ENCODE measurements around the gene SYN1. TPM values are rescaled to one million over a fixed set of nuclear protein-coding genes. Genes with fewer than 3 reads are reported as not detected.
A peak's percentile ranks its signal among the peaks of the same experiment; 100 is the strongest.

Gene SYN1
- total RNA-seq, 1 experiment from 2014 or later: 0.38 TPM

DNA sequence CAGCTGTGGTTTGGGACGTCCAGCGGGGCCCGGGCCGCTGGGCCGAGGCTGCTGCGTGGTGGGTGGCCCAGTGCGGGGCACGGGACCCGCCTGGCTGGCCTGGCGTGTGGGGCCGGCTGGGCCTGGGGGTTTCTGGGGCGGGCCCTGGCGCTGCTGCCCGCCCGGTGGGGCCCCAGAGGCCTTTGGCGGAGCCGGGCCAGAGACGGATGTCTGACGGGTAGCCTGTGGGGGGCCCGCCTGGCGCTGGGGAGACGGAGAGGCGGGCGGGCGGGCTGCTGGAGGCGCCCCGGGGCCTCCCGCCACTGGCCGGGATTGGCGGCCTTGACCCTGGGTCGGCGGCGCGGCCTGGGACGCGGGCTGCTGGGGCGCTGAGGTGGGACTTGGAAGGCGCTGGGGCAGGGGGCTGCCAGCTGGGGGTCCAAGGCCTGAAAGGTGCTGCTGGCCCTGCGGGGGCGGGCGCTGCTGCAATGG is 45.5 kb downstream of the SYN1 start:
- DNase-seq (ENCODE audit: low spot score): no peak

DNA sequence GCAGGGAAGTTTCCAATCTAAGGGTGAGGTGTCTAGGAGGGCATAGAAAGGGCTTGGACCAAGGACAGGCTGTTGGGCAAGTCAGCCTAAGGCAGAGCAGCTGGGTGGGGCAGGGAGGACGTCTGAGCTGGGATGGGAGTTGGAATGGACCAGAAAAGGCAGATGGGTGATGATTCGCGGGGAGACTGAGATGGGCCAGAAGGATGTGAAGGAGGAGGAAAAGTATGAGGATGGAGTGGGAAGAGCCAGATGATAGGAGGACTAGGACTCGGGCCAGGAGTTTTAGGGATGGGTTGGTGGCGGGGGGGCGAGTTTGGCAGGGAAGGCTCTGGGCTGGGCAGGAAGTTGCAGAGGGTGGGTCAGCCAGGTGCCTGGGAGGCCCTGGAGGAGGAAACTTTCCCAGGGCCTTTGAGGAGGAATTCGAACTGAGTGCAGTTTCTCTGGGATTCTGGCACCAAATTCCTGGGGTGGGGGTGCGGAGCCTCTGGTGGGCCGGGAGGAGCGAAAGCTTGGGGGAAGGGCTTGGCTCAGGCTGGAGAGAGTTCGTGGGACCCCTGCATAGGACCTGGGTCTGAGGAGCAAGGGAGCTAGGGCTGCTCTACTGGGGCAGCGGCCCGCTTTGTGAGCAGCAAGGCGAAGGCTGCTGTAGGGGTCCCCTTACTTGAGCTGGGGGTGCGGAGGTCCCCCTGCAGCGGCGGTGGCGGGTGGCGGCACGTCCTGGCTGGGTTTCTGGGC is 46.1 kb downstream of the SYN1 start:
- peak; percentile 57 for DNase-seq (ENCODE audit: low spot score)

DNA sequence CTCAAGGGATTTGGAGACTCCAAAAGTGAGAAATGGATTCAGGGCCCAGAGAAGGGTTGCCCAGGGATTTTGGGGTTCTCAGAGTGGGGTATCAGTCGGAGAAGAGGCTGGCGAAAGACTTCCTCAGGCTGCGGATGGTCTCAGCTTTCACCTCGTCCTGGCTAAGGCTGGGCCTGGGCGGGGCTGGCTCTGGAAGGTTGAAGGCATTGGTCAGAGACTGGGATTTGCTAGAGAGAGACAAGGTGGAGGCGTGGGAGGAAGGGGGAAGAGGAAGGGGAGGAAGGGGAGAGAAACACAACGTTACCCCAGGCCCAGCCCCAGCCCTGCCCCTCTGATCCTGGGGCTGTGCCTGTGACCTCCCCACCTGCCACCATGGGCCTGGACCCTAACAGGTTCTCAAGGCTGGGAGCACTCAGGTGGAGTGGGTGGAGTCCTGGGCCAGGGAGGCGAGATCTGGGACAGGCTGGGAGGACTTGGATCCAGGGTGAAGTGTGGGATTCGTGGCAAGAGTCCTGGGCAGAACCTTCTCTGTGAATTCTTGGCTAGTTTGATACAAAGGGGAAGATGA is 46.8 kb downstream of the SYN1 start:
- DNase-seq (ENCODE audit: low spot score): no peak

DNA sequence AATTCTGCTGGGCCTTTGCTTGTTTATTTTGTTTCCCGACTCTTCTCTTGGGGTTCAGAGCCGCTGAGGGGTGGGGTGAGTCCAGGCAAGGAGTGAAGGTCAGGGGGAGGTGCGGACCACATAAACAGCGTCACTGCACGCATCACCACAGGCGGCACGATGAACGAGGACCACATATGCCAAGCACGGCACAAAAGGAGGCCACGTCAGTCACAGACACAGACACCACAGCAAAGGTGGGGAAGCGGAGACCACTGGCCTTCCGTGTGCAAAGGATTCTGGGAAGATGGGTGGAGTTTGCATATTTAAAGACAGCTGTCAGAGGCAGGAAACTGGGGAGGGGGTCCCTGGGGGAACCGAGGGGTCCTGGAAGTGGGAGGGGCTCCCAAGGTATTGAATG is 47.8 kb downstream of the SYN1 start:
- DNase-seq (ENCODE audit: low spot score): no peak

GRCh38 chrX:47571215-47571614 is 48.4 kb downstream of the SYN1 start:
- DNase-seq (ENCODE audit: low spot score): no peak

- no peak for DNase-seq (ENCODE audit: low spot score)
Measured at GRCh38 chrX:47570794-47571193, 48.9 kb downstream of the SYN1 start.

- no peak for DNase-seq (ENCODE audit: low spot score)
Measured at GRCh38 chrX:47568656-47569295, 50.9 kb downstream of the SYN1 start.

DNA sequence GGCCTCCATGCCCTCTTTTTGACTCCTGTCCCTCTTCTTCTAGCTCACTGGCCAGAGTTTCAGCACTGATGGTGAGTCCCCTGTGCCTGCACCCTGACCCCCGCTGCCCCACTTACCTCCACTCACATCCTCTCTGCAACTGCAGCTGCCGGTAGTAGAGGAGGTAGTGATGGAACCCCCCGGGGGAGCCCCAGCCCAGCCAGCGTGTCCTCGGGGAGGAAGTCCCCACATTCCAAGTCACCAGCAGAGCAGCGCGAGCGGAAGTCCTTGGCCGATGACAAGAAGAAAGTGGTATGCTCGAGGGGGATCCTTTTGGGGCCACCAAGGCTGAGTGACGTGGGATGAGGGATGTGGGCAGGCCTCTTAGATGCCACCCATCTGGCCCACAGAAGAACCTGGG is 52.8 kb downstream of the SYN1 start:
- DNase-seq (ENCODE audit: low spot score): no peak

DNA sequence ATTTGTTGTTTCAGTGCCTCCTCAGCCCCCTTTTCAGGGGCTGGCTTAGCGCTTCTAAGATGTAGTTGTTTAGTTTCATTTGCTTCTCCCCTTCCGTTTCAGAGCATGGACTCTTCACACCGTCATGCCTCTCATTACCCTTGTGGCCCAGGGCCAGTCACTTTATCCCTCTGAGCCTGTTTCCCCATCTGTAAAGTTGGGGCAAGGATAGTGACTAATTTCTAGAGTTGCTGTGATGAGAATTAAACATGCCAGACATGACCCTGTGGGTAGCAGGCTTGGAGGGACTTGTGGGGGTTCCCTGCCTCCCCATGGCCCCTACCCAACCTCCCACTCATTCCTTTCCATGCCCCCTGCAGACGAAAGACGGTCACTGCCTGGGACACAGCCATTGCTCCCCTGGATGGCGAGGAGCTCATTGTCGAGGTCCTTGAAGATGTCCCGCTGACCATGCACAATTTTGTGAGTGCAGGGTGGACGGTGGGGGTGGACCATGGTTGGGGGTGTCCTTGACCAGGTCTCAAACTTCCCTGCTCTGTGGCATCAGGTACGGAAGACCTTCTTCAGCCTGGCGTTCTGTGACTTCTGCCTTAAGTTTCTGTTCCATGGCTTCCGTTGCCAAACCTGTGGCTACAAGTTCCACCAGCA is 55.1 kb downstream of the SYN1 start:
- no peak for DNase-seq (ENCODE audit: low spot score)

DNA sequence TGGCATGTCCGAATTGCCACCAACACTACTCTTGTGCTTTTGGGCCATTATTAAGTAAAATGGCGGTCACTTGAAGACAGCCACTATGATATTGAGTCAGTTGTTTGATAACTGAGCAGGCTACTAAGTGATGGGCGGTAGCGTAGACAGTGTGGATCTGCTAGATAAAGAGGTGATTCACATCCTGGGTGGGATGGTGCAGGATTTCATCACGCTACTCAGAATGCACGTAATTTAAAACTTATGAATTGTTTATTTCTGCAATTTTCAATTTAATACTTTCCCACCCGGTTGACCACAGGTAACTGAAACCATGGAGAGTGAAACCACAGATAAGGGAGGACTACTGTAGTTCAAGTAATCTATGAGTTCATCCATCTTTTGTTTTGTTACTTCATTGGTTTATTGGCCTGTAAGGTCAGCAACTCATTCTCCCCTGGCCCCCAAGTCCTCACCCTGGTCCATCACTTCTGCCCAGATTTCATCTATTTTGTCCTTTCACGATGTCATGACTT is 55.8 kb downstream of the SYN1 start:
- DNase-seq (ENCODE audit: low spot score): peak; percentile 54

DNA sequence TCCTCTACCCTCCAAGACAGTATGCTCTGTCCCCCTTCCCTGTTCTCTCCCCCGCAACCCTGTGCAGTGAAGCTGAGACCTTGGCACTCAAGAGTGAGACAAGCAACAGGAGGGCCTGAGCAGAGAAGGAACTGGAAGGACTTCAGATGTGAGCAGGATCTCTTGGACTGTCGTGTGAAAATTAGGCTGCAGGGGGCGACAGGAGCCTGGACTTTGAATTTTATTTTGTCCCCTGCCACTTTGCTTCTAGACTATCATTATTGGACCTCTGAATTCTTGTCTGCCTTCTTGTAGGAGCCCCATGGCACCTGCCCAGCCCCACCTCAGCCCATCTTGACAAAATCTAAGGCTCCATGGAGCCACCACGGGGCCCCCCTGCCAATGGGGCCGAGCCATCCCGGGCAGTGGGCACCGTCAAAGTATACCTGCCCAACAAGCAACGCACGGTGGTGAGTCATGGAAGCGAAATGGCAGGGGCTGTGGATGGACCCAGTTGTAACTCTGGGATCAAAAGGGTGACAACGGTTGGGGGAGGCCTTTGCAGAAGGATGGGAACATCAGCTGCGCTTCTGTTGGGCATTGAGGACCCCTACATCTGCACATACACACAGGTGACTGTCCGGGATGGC is 56.9 kb downstream of the SYN1 start:
- DNase-seq (ENCODE audit: low spot score): no peak

GRCh38 chrX:47561659-47562151 is 58.0 kb downstream of the SYN1 start:
- no peak for DNase-seq (ENCODE audit: low spot score)

- DNase-seq (ENCODE audit: low spot score): peak; percentile 93
Measured at GRCh38 chrX:47560934-47561658, 58.6 kb downstream of the SYN1 start, which contains the start of gene ARAF. TSS of gene ARAF (plus strand) at chrX:47561205. CDS start at chrX:47562968, 1,763 bp downstream.

GRCh38 chrX:47560179-47560933 is 59.3 kb downstream of the SYN1 start:
- no peak for DNase-seq (ENCODE audit: low spot score)

DNA sequence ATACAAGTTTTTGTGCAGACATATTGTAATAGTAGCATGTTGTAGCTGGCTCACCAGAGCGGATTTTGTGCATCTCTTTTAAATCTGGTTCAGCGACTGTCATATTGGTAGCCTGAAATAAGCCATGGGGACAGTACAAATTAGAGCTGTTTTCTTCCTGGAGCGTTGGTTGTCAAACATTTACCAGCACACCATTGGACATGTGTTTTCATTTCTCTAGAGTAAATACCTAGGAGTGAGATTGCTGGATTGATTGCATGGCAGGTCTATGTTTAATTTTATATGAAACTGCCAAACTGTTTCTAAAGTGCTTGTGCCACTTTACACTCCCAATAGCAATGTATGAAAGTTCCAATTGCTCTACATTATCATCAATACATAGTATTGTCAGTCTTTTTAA is 61.2 kb downstream of the SYN1 start:
- DNase-seq (ENCODE audit: low spot score): no peak

GRCh38 chrX:47556045-47556623 is 63.5 kb downstream of the SYN1 start:
- DNase-seq (ENCODE audit: low spot score): peak; percentile 92

GRCh38 chrX:47543496-47543895 is 76.2 kb downstream of the SYN1 start:
- DNase-seq (ENCODE audit: low spot score): no peak

GRCh38 chrX:47540754-47541538 is 78.7 kb downstream of the SYN1 start:
- DNase-seq (ENCODE audit: low spot score): peak; percentile 91

DNA sequence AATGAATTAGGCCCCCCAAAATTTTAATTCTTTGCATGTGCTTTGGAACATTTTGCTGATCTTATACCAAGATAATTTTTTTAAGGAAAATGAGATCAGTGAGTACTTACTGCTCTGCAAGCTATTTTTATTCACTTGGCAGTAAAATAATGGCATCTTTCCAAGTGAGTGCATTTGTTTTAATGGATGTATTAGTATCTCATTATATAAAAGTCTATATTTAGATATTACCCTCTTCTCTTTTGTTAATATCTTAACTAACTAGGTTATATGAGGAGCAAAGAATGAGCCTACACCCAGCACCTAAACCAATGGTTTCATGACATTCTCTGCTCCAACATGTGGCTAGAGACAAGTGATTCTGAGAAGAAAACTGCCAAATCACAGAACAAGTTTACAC is 79.8 kb downstream of the SYN1 start:
- no peak for DNase-seq (ENCODE audit: low spot score)

Measured in A172 (cell line).